Right lobe of liver (tissue), 4 donors: ENCODE data around the gene CYGB.

Source experiments
- POLR2A ChIP-seq: fragments of 450-650 bp; IDR thresholded peaks from one replicate; pipeline ENCODE4 v1.6.1; 2017; ENCODE audit warnings: antibody characterized with exemption, mild to moderate bottlenecking
- TF ChIP-seq, protein P1 (sequence below), 4 donors: fragments of 200-600 bp in 3 of 4; fragments of 450-650 bp in 1 of 4; IDR thresholded peaks; one replicate each; pipeline versions ENCODE4 v1.5.1 to v1.8.0; 2016 to 2022; ENCODE audit warnings: antibody characterized with exemption in 4 of 4, mild to moderate bottlenecking in 2 of 4
- donor health status: DM: no; HTN: no; CAD: no.
- donor health status: DM: no; HTN: no; CAD: no.
- donor health status: DM: no; HTN: yes; CAD: no.

DNA sequence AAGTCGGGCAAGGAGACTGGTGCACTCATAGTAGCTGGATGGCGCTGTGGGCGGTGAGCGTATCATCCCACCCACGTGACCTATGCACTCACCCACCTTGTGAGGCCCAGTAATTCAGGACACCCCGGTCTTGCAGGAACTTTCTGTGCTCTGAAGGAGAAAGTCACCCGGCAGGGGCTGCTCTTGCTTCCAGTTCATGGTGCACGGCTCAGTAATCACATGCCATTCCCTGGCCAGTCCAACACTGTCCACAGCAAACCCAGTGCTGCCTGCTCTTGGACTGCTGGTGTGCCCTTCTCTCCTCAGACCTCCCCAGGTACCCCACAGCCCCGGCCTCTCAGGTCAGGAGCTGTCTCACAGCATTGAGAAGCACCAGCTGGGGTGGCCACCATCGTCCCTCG is 19.9 kb downstream of the CYGB start:
- TF ChIP-seq, protein P1, sequence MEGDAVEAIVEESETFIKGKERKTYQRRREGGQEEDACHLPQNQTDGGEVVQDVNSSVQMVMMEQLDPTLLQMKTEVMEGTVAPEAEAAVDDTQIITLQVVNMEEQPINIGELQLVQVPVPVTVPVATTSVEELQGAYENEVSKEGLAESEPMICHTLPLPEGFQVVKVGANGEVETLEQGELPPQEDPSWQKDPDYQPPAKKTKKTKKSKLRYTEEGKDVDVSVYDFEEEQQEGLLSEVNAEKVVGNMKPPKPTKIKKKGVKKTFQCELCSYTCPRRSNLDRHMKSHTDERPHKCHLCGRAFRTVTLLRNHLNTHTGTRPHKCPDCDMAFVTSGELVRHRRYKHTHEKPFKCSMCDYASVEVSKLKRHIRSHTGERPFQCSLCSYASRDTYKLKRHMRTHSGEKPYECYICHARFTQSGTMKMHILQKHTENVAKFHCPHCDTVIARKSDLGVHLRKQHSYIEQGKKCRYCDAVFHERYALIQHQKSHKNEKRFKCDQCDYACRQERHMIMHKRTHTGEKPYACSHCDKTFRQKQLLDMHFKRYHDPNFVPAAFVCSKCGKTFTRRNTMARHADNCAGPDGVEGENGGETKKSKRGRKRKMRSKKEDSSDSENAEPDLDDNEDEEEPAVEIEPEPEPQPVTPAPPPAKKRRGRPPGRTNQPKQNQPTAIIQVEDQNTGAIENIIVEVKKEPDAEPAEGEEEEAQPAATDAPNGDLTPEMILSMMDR (IDR thresholded peaks at IDR 0.05) = no peak
- TF ChIP-seq POLR2A = no peak
